ENCODE results near the gene TBC1D24.
"Not testable (repeated sequence)": the region's sequence is repeated elsewhere in the genome, so short reads cannot be mapped to it uniquely, and the experiment has no call there.

- not testable (repeated sequence) for TF ChIP-seq CTCF (IDR thresholded peaks at IDR 0.05; ENCODE audit: low read length); EZH2 (IDR thresholded peaks at IDR 0.05; ENCODE audit: borderline replicate concordance, low read length)
Observed at GRCh38 chr16:2540912-2541311, 66.0 kb downstream of the TBC1D24 start.

Data from OCI-LY1 (cell line).